Suprapubic skin (tissue), 4 donors: ENCODE data around the gene CLMP.

ENCODE experiments used
- POLR2A ChIP-seq, 2 donors: fragments of 450-650 bp; IDR thresholded peaks; one replicate each; pipeline ENCODE4 v1.6.1; 2017; ENCODE audit warnings: antibody characterized with exemption in 2 of 2, mild to moderate bottlenecking in 2 of 2, moderate library complexity in 2 of 2
- POLR2AphosphoS5 ChIP-seq, 3 donors: sonication (generic); formaldehyde crosslinking; IDR thresholded peaks; one replicate each; pipeline ENCODE4 v1.6.1; 2017; ENCODE audit warnings: antibody characterized with exemption in 3 of 3

GRCh38 chr11:123211981-123212380 is 16.9 kb upstream of the CLMP start:
- TF ChIP-seq POLR2AphosphoS5 (IDR thresholded peaks at IDR 0.05) (no peak), POLR2A (IDR thresholded peaks at IDR 0.05) (no peak)
